OCI-LY7 (cell line): ENCODE data around the gene RFX2. TPM values are rescaled to one million over a fixed set of nuclear protein-coding genes. Genes with fewer than 3 reads are reported as not detected.

Source experiments
- BruUV-seq: library from RNA; stranded (reverse); fragments of 400-500 nt; replicated peaks from 2 replicates; lab custom pipeline; 2021; lab: Mats Ljungman, UMichigan
- CTCF ChIA-PET: fragments of 300-600 bp; sonication (Branson Sonifier 250); formaldehyde crosslinking; loops from one replicate; lab custom pipeline; 2022; ENCODE audit warnings: antibody characterized with exemption; ENCODE audit not compliant: unreplicated experiment; lab: Charles Lee
- POLR2A ChIA-PET: fragments of 300-600 bp; sonication (Branson Sonifier 250); formaldehyde crosslinking; loops from one replicate; lab custom pipeline; 2022; ENCODE audit warnings: antibody characterized with exemption; lab: Charles Lee
- DNase-seq: peaks from one replicate; pipeline ENCODE4 v3.0.0-alpha.2; 2015; ENCODE audit warnings: low spot score
- H2AFZ ChIP-seq: fragments of 200-600 bp; sonication (generic), shearing (Covaris generic); 2 replicates; pipeline ENCODE4 v1.6.1; 2014; ENCODE audit warnings: mild to moderate bottlenecking, antibody characterized with exemption, low read length, moderate library complexity
- H3K27ac ChIP-seq: fragments of 200-600 bp; sonication (generic); 2 replicates; pipeline ENCODE4 v1.5.1; 2014; ENCODE audit warnings: mixed run types, low read depth, mild to moderate bottlenecking, moderate library complexity, low read length, inconsistent platforms; ENCODE audit not compliant: poor library complexity, severe bottlenecking
- H3K36me3 ChIP-seq: fragments of 200-600 bp; sonication (generic); 2 replicates; pipeline ENCODE4 v1.6.1; 2014; ENCODE audit warnings: mild to moderate bottlenecking, antibody characterized with exemption, low read length, moderate library complexity, mixed read lengths; ENCODE audit not compliant: insufficient read depth
- H3K4me1 ChIP-seq: fragments of 200-600 bp; sonication (generic); 2 replicates; pipeline ENCODE4 v1.5.1; 2014; ENCODE audit warnings: mild to moderate bottlenecking, low read length; ENCODE audit not compliant: insufficient read depth, poor library complexity, severe bottlenecking
- H3K4me2 ChIP-seq: fragments of 200-600 bp; sonication (generic); 2 replicates; pipeline ENCODE4 v1.6.1; 2014; ENCODE audit warnings: mild to moderate bottlenecking, low read length
- H3K4me3 ChIP-seq: fragments of 200-600 bp; sonication (generic); 2 replicates; pipeline ENCODE4 v1.5.1; 2014; ENCODE audit warnings: mild to moderate bottlenecking, low read depth, low read length; ENCODE audit not compliant: poor library complexity, severe bottlenecking
- H3K79me2 ChIP-seq: fragments of 200-600 bp; sonication (generic); 2 replicates; pipeline ENCODE4 v1.6.1; 2016; ENCODE audit warnings: low read depth, mild to moderate bottlenecking, low read length, moderate library complexity, mixed read lengths; ENCODE audit not compliant: insufficient read depth
- H3K9me2 ChIP-seq: fragments of 200-600 bp; sonication (generic); 2 replicates; pipeline ENCODE4 v1.6.1; 2016; ENCODE audit warnings: mild to moderate bottlenecking, low read length, mixed read lengths; ENCODE audit not compliant: insufficient read depth
- H3K9me3 ChIP-seq: fragments of 200-600 bp; sonication (generic); 2 replicates; pipeline ENCODE4 v1.6.1; 2014; ENCODE audit warnings: mild to moderate bottlenecking, mixed run types, low read length, mixed read lengths
- H4K20me1 ChIP-seq: fragments of 200-600 bp; sonication (generic); 2 replicates; pipeline ENCODE4 v1.6.1; 2014; ENCODE audit warnings: mild to moderate bottlenecking, antibody characterized with exemption, low read length, moderate library complexity, mixed read lengths; ENCODE audit not compliant: insufficient read depth
- CTCF ChIP-seq: fragments of 200-600 bp; sonication (generic); conservative IDR thresholded peaks from 2 replicates; pipeline ENCODE4 v1.5.1; 2014; ENCODE audit warnings: mild to moderate bottlenecking, antibody characterized with exemption, low read length, moderate library complexity, mixed read lengths
- EZH2phosphoT487 ChIP-seq: fragments of 200-600 bp; sonication (generic); IDR thresholded peaks from 2 replicates; pipeline ENCODE4 v1.6.1; 2018; ENCODE audit warnings: low read depth, borderline replicate concordance, mild to moderate bottlenecking, mixed run types, antibody characterized with exemption, low read length, moderate library complexity, mixed read lengths
- intact Hi-C: fragments of 100-400 bp; cut with micrococcal nuclease; formaldehyde crosslinking; loops from one replicate; pipeline ENCODE4 v1.10.0; 2022; ENCODE audit not compliant: unreplicated experiment
- total RNA-seq, 2 experiments: library from RNA; depleted of rRNA in 1 of 2; stranded (reverse); fragments of >200 nt in 1 of 2; shearing (Covaris generic) in 1 of 2; gene quantifications; 2 replicates each; pipeline ENCODE4 v1.2.3, GENCODE V29; 2014 to 2022

The RFX2 gene
- total RNA-seq, 2 experiments from 2014 or later, result 11.0 to 11.8 TPM

- Histone ChIP-seq H3K79me2 (peaks cover 81% of the 10 kb centered on the region), H3K27ac (peak overlapping the region; percentile 73), H3K9me2 (no peaks in the 10 kb centered on the region), H2AFZ (no peak overlapping the region), H3K4me2 (peak overlapping the region; percentile 97), H3K4me3 (peak overlapping the region; percentile 97), H3K36me3 (peaks cover 65% of the 10 kb centered on the region), H3K4me1 (peaks cover 47% of the 10 kb centered on the region), H4K20me1 (peaks cover 28% of the 10 kb centered on the region; the same call in 1 of the 2 replicates), H3K9me3 (no peaks in the 10 kb centered on the region)
- peak; percentile 26 for DNase-seq
- ChIA-PET CTCF (no interaction called here), POLR2A (interaction anchor here (1.8 to 2.7 kb wide), 2 partner anchors 9 to 149 kb away, joined by 6 to 11 read pairs; no protein-coding TSS in a partner anchor)
- no peak for TF ChIP-seq EZH2phosphoT487
- TF ChIP-seq CTCF, result no peak
- no TSS peak for BruUV-seq
- intact Hi-C loops, result loop anchor here (10.0 kb wide), 1 partner anchor 353 kb away; the partner anchor contains the start of genes SAFB and SAFB2
These were observed 133.0 kb downstream of the RFX2 start for GRCh38 chr19:5977222-5977784.

DNA sequence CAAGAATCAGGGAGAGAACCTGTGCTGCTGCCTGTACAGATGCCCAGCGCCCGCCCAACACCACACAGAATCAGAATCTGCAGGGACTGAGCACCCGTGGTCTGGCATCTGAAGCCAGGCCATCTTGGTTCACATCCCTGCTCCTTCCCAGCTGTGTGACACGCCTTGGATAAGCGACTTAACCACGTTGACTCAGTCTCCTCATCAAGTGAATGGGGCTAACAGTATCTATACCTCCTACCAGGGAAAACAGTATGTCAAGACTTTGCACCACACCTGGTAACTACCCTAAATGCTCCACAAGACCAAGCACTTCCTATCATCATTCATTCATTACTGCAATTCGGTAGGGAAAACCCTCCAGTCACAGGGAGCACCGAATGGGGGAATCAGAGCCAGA is 133.5 kb downstream of the RFX2 start:
- H4K20me1 ChIP-seq, result peaks cover 28% of the 10 kb centered on the region; the same call in 1 of the 2 replicates
- ChIA-PET POLR2A (interaction anchor here (1.8 kb wide), 1 partner anchor 9 kb away, joined by 6 read pairs; no protein-coding TSS in a partner anchor), CTCF (no interaction called here)
- BruUV-seq, result no TSS peak
- DNase-seq, result no peak
- intact Hi-C loops, result loop anchor here (10.0 kb wide), 1 partner anchor 352 kb away; the partner anchor contains the start of genes SAFB and SAFB2
- H2AFZ ChIP-seq, result no peak overlapping the region
- no peaks in the 10 kb centered on the region for H3K9me2 ChIP-seq
- H3K4me2 ChIP-seq, result peak overlapping the region; percentile 97
- H3K4me1 ChIP-seq, result peaks cover 47% of the 10 kb centered on the region
- no peaks in the 10 kb centered on the region for H3K9me3 ChIP-seq
- TF ChIP-seq EZH2phosphoT487, result no peak
- no peak for TF ChIP-seq CTCF
- H3K4me3 ChIP-seq, result peak overlapping the region; percentile 97
- peaks cover 86% of the 10 kb centered on the region for H3K79me2 ChIP-seq
- peaks cover 68% of the 10 kb centered on the region for H3K36me3 ChIP-seq
- H3K27ac ChIP-seq, result peak overlapping the region; percentile 73

DNA sequence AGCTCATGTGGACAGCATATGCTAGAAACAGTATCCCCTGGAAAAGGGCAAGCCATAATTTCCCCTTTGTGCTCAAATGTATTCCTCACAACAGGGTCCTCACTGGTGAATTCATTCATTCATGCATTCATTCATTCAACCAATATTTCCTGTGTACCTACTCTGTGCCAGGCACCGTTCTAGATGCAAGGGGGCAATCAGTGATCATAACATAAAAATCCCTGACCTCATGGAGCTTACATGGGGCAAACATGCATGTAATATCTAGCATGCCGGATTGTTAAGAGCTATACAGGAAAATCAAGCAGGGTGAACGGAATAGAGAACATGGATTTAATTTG is 134.9 kb downstream of the RFX2 start:
- ChIA-PET POLR2A (interaction anchor here (0.5 kb wide), 1 partner anchor 604 kb away, joined by 3 read pairs; no protein-coding TSS in a partner anchor), CTCF (no interaction called here)
- no peak overlapping the region for H2AFZ ChIP-seq
- peak overlapping the region; percentile 97 for H3K4me2 ChIP-seq
- no peaks in the 10 kb centered on the region for H3K9me2 ChIP-seq
- H3K27ac ChIP-seq, result peak overlapping the region; percentile 37
- TF ChIP-seq EZH2phosphoT487, result no peak
- no peak for TF ChIP-seq CTCF
- H3K4me3 ChIP-seq, result peak overlapping the region; percentile 54
- no peaks in the 10 kb centered on the region for H3K9me3 ChIP-seq
- intact Hi-C loops, result loop anchor here (10.0 kb wide), 1 partner anchor 351 kb away; the partner anchor contains the start of genes SAFB and SAFB2
- H4K20me1 ChIP-seq, result peaks cover 34% of the 10 kb centered on the region; the same call in 1 of the 2 replicates
- BruUV-seq, result no TSS peak
- DNase-seq, result no peak
- peaks cover 44% of the 10 kb centered on the region for H3K4me1 ChIP-seq
- peaks cover 96% of the 10 kb centered on the region for H3K79me2 ChIP-seq
- H3K36me3 ChIP-seq, result peaks cover 67% of the 10 kb centered on the region
